Cortex of kidney (tissue), 1 donor: Measurements from ENCODE around the gene EEF2.
"Not testable (repeated sequence)": the region's sequence is repeated elsewhere in the genome, so short reads cannot be mapped to it uniquely, and the experiment has no call there.

Experiments used
- DNase-seq: peaks from one replicate; lab custom pipeline; 2025; lab: John Stamatoyannopoulos, UW

The EEF2 gene

GRCh38 chr19:3968556-3969434 is 16.5 kb downstream of the EEF2 start:
- no peak for DNase-seq

DNA sequence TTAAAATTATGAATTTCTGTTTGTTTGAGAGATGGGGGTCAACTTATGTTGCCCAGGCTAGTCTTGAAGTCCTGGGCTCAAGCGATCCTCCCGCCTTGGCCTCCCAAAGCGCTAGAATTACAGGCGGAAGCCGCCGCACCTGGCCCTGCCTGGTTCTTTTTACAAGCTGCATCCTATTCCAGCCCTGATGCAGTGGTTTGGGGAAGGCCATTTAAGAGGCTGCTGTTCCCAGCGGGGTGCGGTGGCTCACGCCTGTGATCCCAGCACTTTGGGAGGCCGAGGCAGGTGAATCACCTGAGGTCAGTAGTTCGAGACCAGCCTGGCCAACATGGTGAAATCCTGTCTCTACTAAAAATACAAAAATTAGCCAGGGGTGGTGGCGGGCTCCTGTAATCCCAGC is 17.3 kb downstream of the EEF2 start:
- not testable (repeated sequence) for DNase-seq

DNA sequence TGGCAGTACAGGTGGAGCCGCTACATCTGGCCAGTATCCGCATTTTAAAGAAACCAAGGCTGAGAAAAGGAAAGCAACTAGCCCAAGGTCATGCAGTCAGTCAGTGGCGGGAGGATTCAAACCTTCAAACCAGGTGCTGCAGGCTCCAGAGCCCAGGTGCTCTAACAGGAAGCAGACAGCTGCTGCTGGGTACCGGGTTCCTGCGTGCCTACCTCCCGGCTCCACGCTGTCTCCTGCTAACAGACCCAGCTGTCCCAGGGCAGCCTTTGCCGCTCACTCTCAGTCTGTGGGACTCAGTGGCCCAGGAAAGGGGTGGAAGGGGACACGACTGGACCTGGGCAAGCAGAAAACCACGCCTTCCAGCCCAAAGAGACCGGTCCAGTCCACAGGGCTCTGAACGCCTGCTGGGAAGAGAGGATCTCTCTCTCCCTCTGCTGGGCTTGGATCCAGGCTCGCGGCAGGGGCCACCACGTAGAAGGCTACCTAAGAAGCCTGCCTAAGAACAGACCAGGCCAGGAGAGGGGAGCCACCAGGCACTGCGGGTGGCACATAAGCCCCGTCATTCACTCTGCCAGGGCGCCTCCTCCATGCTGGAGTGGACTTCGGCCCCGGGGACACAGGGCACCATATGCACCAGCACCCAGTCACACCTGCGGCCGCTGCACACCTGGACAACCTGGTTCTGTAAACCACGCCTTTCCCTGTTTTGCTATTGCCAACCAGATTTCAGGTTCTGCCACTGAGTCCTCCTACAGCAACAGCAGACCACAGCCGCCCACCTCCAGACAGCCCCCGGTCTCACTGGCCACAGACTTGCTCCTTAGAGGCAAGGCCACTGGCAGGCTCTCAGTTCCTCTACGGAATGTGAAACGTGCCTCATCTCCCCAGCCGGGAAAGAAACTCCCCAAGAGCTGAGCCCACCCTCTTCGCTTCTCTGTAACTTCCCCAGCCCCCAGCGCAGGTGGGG is 18.9 kb downstream of the EEF2 start:
- DNase-seq: no peak

GRCh38 chr19:3964256-3965194 is 20.7 kb downstream of the EEF2 start:
- no peak for DNase-seq

GRCh38 chr19:3963458-3964255 is 21.6 kb downstream of the EEF2 start:
- no peak for DNase-seq

- no peak for DNase-seq
These were observed 24.3 kb downstream of the EEF2 start for GRCh38 chr19:3961007-3961406.

DNA sequence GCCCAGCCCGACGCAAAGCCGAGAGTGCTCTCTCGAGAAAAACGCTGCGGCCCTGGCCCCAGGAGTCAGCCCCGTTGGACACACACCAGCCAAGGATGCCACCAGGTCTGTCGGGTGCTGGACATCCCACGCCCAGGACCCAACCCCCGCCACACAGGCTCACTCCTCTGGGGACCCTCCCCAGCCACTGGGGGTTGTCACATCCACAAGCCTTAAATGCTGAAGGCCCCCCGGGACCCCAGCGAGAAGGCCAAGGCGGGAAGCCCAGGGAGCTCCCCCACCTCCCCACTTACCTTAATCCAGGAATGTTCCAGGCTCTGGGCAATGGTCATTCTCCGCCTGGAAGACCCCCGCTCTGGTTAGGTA is 25.5 kb downstream of the EEF2 start:
- no peak for DNase-seq

DNA sequence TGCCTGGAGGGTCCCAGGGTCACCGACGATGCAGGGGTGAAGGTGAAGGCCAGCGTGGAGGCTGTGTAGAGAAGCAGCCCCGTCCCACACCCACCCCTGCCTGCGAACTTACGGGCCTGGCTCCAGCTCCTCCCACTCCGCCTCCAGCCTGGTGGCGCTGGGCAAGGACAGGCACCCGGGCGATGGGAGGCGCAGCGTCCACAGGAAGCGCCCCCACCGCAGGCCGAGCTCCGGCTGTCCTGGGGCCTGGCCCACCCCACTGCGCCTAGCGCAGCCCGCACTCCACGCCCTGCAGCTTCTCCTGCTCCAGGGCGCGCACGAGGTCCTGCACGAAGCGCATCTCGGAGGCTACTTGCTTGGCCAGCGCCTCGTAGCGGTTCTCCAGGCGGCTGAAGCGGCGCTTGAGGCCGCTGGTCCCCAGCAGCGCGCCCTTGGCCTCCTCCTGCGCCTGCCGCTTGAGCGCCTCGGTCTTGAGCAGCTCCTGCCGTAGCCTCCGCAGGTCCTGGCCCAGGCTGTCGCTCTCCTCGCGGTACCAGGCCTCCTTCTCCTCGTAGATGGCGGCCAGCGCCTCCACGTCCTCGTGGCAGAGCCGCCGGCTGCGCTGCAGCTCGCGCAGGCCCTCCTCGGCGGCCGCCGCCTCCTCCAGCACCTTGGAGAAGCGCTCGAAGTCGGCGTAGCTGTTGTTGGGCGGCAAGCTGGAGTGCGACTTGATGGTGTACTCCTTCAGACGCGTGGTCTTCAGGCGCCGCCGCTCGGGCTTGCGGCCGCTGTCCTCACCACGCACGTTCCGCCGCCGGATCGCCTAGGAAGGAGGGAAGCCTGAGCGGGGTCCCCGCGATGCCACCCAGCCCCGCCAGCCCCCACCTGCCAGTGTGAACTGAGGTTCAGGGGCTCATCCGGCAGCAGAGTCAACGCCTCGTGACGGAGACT is 26.2 kb downstream of the EEF2 start:
- DNase-seq: no peak

DNA sequence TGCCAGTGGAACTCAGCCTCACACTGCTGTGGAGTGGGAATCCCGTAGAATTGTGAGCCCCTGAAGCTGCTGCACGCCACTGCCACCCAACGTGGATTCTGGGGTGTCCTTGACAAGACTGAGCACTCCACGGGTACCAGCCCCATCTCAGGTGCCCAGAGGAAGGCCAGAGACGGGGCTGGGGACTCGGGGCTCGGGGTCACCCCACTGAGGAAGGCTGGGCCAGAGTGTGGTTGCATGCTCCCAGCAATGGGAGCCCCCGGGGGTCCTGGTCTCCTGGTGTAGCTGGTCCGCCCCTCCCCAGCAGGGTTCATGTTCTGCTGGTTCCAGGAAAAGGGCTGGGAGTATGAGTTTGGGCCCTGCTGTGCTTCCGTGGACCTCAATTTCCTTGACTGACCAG is 29.6 kb downstream of the EEF2 start:
- DNase-seq: no peak

DNA sequence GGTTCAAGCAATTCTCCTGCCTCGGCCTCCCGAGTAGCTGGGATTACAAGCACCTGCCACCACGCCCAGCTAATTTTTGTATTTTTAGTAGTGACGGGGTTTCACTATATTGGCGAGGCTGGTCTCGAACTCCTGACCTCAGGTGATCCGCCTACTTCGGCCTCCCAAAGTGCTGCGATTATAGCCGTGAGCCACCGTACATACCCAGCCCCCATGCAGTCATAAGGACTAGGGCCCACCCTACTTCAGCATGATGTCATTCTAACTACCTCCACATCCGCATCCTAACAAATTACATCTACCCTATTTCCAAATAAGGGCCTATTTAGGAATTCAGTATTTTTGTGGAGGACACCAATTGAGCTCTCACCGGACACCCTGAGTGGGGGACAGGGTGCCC is 30.0 kb downstream of the EEF2 start:
- not testable (repeated sequence) for DNase-seq

DNA sequence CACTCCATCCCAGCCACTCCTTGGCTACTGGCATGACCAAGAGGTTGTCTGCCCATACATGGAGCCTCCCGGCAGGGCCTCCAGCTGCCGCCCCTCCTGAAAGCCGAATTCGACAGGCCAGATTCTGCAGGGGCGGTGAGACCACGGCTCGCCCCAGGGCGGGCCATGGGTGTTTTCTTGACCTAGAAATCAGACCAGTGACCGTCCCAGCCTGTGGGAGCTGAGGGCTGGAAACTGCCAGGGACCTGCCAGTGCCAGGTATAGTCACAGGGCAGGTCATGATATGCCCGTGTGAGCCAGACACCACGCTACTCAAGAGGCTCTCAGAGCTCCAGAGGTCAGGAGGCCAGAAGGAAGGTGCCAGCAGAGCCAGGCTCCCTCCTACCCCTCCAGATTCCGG is 31.2 kb downstream of the EEF2 start:
- no peak for DNase-seq

GRCh38 chr19:3952755-3953276 is 32.4 kb downstream of the EEF2 start:
- not testable (repeated sequence) for DNase-seq

DNA sequence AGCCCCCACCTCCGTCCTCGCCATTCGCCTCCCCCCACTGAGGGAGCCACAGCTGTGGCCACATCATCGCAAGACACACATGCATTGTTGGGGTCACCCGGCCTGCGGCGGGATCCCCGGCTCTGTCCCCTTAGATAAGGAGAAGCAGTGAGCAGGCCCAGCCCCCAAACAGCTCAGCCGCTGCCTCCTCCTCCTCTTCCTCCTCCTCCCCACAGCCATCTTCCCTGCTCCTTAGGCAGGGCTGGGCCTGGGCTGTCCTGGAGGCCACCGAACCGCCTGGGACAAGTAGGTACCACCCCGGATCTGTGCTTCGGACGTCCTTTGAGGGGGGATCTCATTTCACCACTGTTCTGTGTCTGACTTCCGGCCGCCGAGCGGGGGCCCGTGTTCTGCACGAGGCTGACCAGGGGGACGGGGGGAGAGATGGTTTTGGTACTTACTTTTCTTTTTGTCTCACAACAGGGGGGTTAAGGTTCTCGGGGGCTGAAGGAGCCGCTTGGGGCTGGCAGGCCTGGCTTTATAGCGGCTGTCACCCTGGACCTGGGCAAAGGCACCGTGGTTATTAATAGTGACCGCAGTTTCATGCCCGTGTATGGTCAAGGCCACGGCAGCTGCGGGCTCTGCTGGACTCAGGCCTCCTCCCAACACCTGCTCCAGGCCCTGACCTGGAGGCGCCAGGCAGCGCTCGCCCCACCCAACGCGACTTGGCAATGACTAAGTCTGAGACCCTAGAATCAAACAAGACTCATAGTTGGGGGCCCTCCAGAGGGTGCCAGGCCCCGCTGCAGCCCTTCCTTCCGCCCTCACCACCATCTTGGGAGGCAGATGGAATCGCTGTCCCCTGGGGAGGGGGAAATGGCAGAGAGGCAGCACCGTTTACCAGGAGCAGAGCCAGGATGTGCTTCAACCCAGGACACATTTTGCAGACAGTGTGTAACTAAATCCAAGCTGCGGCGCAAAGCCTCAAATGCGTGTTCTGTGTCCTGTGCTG is 34.1 kb downstream of the EEF2 start:
- DNase-seq: no peak

- no peak for DNase-seq
These were observed 35.0 kb downstream of the EEF2 start for GRCh38 chr19:3949997-3950859.

- DNase-seq: no peak
These were observed 36.0 kb downstream of the EEF2 start for GRCh38 chr19:3949294-3949693.

DNA sequence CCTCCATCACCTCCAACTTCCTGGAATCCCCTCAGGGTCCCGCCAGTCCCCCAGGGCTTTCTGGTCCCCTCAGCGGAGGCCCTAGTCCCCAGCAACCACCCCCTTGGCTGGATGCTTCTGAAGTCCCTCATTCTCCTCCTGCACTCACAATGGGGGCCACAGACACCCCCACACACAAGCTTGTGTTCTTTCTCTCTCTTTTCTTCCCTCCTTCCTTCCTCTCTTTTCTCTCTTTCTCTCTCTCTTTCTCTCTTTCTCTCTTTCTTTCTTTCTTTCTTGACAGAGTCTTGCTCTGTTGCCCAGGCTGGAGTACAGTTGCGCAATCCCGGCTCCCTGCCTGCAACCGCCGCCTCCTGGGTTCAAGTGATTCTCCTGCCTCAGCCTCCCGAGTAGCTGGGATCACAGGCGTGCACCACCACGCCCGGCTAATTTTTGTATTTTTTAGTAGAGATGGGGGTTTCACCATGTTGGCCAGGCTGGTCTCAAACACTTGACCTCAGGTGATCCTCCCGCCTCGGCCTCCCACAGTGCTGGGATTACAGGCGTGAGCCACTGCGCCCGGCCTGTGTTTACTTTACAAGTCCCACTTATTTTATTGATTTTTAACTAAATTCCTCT is 37.8 kb downstream of the EEF2 start:
- DNase-seq: not testable (repeated sequence)

- no peak for DNase-seq
These were observed 39.4 kb downstream of the EEF2 start for GRCh38 chr19:3945838-3946237.
